Measurements from ENCODE around the gene HS2ST1.

DNA sequence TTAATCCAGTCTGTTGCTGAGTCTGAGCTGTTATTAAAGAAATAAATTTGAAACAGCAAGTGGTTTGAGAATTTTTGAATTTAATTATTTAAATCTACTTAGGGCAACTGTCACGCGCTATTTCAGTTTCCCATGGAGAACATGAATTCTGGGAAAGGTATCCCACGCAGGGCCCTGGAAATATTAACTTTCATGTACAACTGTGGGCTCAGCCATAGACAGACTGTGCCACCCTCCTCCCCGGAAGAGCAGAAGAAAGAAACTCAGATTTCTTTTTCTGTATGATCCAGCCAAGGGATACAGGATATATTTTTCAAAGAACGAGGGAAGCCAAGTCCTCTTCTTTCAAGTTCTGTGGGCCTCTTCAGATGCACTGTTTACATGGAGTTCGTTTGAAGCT lies 241.7 kb downstream of the HS2ST1 start:
- TF ChIP-seq GATA2 (IDR thresholded peaks at IDR 0.05; ENCODE audit: low read depth, low read length) (no peak), GATA3 (IDR thresholded peaks at IDR 0.05; ENCODE audit: low read depth, low read length) (no peak)
